GM12875 (cell line): ENCODE results near the gene SPOCK2.

Source experiments
- H3K4me3 ChIP-seq: one replicate; pipeline ENCODE4 v1.5.1; 2011; ENCODE audit warnings: low read depth, low read length, control low read depth
- TF ChIP-seq, protein P1 (sequence below): IDR thresholded peaks from 2 replicates; pipeline ENCODE4 v1.5.1; 2011; ENCODE audit warnings: low read depth, mild to moderate bottlenecking, control low read depth, inconsistent platforms, low read length, moderate library complexity, borderline replicate concordance; ENCODE audit not compliant: insufficient read depth

The SPOCK2 gene

DNA sequence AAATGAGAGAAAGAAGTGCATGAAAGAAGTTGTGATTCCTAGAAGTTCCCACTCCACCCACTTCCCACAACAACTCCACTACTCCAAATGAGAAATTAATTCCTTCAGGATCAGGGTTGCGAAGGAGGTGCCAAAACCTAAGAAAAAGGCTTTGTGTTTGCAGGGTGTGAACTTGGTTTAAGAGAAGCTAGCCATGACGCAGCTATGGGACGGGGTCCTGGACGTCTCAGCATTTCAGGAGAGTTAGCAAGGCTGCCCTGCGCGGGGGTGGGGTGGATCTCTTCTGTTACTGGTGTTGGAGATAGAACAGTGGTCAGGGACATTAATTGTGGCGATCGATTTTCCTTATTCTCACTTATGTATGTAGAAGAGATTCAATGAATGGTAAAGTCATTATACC is 63.0 kb downstream of the SPOCK2 start:
- TF ChIP-seq, protein P1, sequence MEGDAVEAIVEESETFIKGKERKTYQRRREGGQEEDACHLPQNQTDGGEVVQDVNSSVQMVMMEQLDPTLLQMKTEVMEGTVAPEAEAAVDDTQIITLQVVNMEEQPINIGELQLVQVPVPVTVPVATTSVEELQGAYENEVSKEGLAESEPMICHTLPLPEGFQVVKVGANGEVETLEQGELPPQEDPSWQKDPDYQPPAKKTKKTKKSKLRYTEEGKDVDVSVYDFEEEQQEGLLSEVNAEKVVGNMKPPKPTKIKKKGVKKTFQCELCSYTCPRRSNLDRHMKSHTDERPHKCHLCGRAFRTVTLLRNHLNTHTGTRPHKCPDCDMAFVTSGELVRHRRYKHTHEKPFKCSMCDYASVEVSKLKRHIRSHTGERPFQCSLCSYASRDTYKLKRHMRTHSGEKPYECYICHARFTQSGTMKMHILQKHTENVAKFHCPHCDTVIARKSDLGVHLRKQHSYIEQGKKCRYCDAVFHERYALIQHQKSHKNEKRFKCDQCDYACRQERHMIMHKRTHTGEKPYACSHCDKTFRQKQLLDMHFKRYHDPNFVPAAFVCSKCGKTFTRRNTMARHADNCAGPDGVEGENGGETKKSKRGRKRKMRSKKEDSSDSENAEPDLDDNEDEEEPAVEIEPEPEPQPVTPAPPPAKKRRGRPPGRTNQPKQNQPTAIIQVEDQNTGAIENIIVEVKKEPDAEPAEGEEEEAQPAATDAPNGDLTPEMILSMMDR: no peak
- H3K4me3 ChIP-seq: no peak overlapping the region

DNA sequence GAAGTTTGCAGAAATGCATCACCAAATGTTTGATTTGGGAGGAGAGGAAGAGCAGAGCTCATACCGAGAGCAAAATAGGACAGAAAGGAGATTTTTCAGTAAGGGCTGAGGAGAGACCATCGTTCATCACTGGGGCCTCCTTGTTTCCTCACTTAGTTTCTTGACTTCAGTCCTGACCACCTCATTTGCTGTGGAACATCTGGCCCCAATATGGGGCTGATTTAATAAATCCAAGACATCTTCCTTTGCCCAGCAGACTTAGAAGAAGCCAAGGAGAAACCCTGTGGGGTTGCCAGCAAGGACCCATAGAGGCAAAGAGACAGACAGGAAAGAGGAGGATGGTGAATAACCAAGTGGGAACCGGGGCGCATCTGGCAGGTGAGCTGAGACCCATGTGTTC is 63.8 kb downstream of the SPOCK2 start:
- H3K4me3 ChIP-seq: no peak overlapping the region
- TF ChIP-seq, protein P1: no peak

DNA sequence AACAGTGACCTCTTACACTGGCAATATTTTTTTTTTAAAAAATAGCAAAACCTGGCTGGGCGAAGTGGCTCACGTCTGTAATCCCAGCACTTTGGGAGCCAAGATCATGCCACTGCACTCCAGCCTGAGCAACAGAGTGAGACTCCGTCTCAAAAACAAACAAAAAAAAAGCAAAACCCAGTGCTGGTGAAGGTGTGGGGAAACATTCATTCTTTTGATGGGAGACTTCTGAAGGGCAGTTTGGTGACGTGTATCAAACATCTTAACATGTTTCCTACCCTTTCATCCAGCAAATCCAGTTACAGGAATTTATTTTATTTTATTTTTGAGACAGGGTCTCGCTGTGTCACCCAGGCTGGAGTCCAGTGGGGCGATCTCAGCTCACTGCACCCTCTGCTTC is 66.1 kb downstream of the SPOCK2 start:
- H3K4me3 ChIP-seq: no peak overlapping the region
- TF ChIP-seq, protein P1: no peak

DNA sequence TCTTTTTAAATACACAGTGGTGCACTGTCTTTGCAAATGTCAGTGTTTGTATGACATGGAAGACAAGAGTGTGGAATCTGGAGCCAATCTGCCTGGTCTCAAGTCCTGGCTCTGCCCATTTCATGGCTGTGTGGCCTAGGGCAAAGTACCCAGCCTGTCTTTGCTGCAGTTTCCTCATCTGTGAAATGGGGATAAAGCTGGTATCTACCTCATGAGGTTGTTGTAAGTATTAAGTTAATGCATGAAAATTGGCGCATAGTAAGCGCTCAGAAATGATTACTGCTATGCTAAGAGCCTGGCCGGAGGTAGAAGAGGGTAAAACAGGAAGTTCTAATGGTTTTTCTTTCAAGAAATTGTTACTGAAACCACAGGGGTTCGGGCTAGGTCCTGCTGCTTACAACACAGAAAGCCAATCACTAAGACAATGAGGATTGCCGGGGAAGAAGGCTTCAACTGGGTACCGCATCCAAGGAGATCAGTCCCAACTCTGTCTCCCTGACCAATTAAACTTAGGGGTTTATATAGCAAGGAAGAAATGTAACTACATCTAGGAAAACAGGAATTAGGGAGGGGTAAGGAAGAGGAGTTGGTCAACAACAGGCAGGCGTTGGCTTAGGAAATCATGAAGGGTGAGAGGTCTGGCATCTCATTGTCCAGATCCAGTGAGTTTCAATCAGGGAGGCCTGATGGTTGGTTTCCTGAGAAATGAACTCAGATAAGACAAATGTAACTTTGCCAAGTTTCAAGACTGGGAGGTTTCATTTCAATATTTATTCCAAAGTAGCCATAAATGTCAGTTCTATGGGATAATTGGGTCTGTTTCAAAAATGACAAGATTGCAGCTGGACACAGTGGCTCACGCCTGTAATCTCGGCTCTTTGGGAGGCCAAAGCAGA is 67.2 kb downstream of the SPOCK2 start:
- H3K4me3 ChIP-seq: no peak overlapping the region
- TF ChIP-seq, protein P1: no peak

DNA sequence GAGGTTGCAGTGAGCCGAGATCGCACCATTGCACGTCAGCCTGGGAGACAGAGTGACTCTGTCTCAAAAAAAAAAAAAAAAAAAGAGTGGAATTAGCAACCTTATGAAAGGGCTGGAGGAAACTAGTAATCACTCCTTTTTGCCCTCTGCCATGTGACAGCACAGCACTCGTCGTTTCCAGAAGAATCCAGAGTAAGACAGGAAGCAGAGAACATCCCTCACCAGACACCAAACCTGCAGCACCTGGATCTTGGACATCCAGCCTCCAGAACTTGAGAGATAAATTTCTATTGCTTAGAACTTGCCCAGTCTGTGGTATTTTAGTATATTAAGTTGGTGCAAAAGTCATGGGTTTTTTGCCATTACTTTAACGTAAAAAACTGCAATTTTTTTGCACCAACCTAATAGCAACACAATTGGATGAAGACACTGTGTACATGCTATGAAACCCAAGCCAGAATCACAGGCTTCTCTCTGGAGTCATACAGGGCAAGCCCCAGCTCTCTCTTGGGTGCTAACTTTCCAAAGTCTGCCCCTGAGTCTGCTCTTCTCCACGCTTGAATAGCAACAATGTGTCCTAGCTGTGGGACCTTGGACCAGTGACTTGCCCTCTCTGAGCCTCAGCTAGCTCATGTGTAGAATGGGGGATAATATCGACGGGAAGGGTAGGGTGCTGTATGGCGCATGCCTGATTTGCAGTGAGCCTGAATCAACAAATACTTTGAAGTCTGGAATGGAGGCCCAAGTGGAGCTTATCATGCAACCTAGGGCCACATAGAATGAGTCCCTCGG is 69.1 kb downstream of the SPOCK2 start:
- no peak overlapping the region for H3K4me3 ChIP-seq
- TF ChIP-seq, protein P1: no peak

DNA sequence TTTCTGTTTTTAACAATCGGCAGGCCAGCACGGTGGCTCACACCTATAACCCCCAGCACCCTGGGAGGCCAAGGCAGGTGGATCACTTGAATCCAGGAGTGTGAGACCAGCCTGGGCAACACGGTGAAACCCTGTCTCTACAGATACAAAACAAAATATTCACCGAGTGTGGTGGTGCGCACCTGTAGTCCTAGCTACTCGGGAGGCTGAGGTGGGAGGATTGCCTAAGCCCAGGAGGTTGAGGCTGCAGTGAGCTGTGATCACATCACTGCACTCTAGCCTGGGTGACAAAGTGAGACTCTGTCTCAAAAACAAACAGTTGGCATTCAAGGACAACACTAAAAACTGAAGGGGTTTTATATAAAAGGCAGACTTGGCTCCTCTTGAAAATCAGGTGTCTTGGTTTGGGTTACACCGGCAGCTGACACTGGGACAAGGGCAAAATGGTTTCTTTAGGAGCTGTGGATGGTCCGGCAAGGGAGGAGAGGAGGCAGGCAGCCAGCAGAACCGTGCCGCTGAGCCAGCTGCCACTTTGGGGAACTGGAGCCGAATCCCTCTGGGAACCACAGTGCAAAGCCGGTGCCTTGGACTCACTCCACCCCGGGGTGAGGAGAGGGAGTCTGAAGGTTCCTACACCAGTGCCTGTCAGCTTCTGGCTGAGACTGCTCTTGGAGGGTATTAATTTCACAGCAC is 71.6 kb downstream of the SPOCK2 start:
- no peak overlapping the region for H3K4me3 ChIP-seq
- TF ChIP-seq, protein P1: no peak
